Activated CD4-positive, alpha-beta memory T cell treated with anti-CD3 and anti-CD28 coated beads, Interleukin-2, amount 10 ng/mL, durations not matched to agents 7 days and 5 days (primary cell): ENCODE data around the gene SERAC1. TPM values are rescaled to one million over a fixed set of nuclear protein-coding genes. Genes with fewer than 3 reads are reported as not detected.

ENCODE experiments used
- CTCF ChIA-PET: fragments of 350-600 bp; sonication (Branson Sonifier 250); formaldehyde crosslinking; loops from one replicate; lab custom pipeline; 2021; ENCODE audit warnings: antibody characterized with exemption, inconsistent platforms; lab: Charles Lee
- POLR2A ChIA-PET: fragments of 350-600 bp; sonication (Branson Sonifier 250); formaldehyde crosslinking; loops from one replicate; lab custom pipeline; 2021; ENCODE audit warnings: antibody characterized with exemption; lab: Charles Lee
- DNase-seq: peaks from one replicate; pipeline ENCODE4 v3.0.0-alpha.2; 2020
- H3K27ac Mint-ChIP-seq: one replicate; pipeline ENCODE4 v1.8.0; 2021; ENCODE audit warnings: mild to moderate bottlenecking, mixed read lengths
- H3K27me3 Mint-ChIP-seq: one replicate; pipeline ENCODE4 v1.8.0; 2021; ENCODE audit warnings: mixed read lengths
- H3K36me3 Mint-ChIP-seq: one replicate; pipeline ENCODE4 v1.8.0; 2021; ENCODE audit warnings: low read depth, mixed read lengths
- H3K4me1 Mint-ChIP-seq: one replicate; pipeline ENCODE4 v1.8.0; 2021; ENCODE audit warnings: mixed read lengths
- H3K4me3 Mint-ChIP-seq: one replicate; pipeline ENCODE4 v1.8.0; 2021; ENCODE audit warnings: mild to moderate bottlenecking, mixed read lengths
- H3K9me3 Mint-ChIP-seq: one replicate; pipeline ENCODE4 v1.8.0; 2021; ENCODE audit warnings: mixed read lengths
- total RNA-seq, 2 experiments: library from RNA; stranded (reverse); gene quantifications; one replicate each; pipeline ENCODE4 v1.2.3, GENCODE V29; 2021

Gene SERAC1
- total RNA-seq, 2 experiments from 2014 or later: 6.1 to 7.0 TPM

DNA sequence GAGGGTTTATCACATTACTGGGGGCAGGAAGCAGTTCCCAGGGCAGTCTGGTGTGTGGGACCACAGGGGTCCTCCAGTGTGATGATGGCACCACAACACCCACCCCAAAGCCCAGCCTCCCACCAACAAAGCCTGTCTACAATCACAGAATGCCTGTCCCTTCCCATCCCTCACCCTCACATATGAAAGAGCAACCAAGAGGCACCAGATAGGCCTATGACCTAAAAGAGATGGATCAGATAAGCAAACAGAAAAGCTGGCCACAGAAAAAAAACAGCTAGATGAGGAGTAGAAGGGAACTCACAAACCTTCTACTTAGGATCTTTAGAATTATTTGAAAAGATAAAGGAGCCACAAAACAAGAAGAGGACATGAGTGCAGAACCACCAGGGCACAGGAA, 54.3 kb downstream of the SERAC1 start:
- POLR2A ChIA-PET: no interaction called here

DNA sequence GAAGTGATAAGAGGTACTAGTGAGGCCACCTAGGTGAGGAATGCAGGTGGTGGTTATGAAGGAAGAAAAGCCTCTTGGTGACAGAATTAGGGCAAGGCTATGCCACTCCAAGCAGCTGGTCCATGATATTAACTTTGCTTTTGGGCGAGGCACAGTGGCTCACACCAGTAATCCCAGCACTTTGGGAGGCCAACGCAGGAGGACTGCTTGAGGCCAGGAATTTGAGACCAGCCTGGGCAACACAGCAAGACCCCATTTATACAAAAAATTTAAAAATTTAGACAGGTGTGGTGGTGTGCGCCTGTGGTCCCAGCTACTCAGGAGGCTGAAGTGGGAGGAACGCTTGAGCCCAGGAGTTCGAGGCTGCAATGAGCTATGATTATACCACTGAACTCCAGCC, 56.1 kb downstream of the SERAC1 start:
- DNase-seq: no peak
- Mint-ChIP-seq H3K9me3 (no peaks in the 10 kb centered on the region), H3K4me1 (peaks cover 2% of the 10 kb centered on the region), H3K27ac (no peak overlapping the region), H3K27me3 (no peaks in the 10 kb centered on the region), H3K36me3 (peaks cover 33% of the 10 kb centered on the region), H3K4me3 (no peak overlapping the region)
- CTCF ChIA-PET: no interaction called here
- POLR2A ChIA-PET: no interaction called here

More for the DNA sequence above, 54.3 kb downstream of the SERAC1 start:
- Mint-ChIP-seq H3K27me3 (no peaks in the 10 kb centered on the region), H3K27ac (no peak overlapping the region), H3K36me3 (peaks cover 37% of the 10 kb centered on the region), H3K4me1 (peaks cover 2% of the 10 kb centered on the region), H3K9me3 (no peaks in the 10 kb centered on the region), H3K4me3 (no peak overlapping the region)
- no peak for DNase-seq
- CTCF ChIA-PET: no interaction called here

DNA sequence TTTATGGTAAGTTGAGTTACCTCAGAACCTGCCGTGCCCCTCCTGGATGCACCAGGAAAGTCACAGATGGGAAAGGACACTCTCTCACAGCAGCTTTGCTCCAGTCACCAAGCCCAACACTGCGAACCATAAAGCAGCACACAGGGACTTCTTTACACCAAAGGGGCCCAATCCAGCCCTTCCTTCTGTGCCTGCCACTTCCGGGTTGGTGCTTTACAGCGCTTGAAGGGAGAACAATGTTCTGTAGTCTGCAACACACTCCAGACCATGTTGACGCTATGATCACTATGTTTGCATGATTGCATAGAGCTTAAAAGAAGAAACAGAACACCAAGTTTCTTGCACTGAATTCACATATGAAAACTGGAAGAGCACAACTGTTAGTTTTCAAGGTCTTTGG, 57.1 kb downstream of the SERAC1 start:
- Mint-ChIP-seq H3K36me3 (peaks cover 33% of the 10 kb centered on the region), H3K4me3 (no peak overlapping the region), H3K9me3 (no peaks in the 10 kb centered on the region), H3K4me1 (peaks cover 2% of the 10 kb centered on the region), H3K27me3 (no peaks in the 10 kb centered on the region), H3K27ac (no peak overlapping the region)
- no peak for DNase-seq
- CTCF ChIA-PET: interaction anchor here (1.8 kb wide), 1 partner anchor 11 kb away, joined by 4 read pairs; no protein-coding TSS in a partner anchor
- POLR2A ChIA-PET: no interaction called here

DNA sequence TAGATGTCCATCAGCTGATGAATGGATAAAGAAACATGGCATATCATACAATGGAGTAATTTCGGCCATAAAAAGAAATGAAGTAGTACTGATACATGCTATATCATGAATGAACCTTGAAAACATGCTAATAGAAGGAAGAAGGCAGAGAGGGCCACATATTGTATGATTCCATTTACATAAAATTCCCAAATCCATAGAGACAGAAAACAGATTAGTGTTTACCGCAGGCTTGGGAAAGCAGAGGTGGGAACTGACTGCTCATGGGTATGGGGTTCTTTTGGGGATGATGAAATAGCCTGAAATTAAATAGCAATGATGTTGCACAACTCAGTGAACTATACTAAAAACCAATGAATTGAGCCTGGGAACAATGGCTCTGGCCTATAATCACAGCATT, 58.3 kb downstream of the SERAC1 start:
- Mint-ChIP-seq H3K4me3 (no peak overlapping the region), H3K9me3 (no peaks in the 10 kb centered on the region), H3K27me3 (no peaks in the 10 kb centered on the region), H3K4me1 (peaks cover 2% of the 10 kb centered on the region), H3K36me3 (peaks cover 25% of the 10 kb centered on the region), H3K27ac (no peak overlapping the region)
- no peak for DNase-seq
- ChIA-PET POLR2A (no interaction called here), CTCF (interaction anchor here (1.8 kb wide), 1 partner anchor 10 kb away, joined by 4 read pairs; no protein-coding TSS in a partner anchor)

DNA sequence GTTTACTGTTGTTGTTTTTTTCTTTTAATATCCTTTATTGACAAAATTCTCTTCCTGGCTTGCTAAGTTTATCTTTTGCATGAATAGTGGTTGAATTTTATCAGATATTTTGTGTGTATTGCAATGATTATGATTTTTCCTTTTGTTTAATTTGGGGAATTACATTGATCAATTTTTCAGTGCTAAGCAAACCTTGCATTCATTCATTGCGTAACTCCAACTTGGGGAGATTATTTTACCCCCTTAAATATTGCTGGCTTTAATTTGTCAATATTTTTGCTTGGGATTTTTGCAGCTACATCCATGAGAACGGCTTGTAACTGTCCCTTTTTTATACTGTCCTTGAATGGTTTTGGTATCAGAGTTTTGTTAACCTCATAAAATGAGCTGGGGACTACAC, 63.4 kb downstream of the SERAC1 start:
- H3K9me3 Mint-ChIP-seq: no peaks in the 10 kb centered on the region
- DNase-seq: no peak
- H3K27me3 Mint-ChIP-seq: no peaks in the 10 kb centered on the region
- POLR2A ChIA-PET: interaction anchor here (0.9 kb wide), 1 partner anchor 32 kb away, joined by 3 read pairs; no protein-coding TSS in a partner anchor
- peaks cover 19% of the 10 kb centered on the region for H3K36me3 Mint-ChIP-seq
- no peak overlapping the region for H3K27ac Mint-ChIP-seq
- no peak overlapping the region for H3K4me3 Mint-ChIP-seq
- CTCF ChIA-PET: no interaction called here
- no peaks in the 10 kb centered on the region for H3K4me1 Mint-ChIP-seq

DNA sequence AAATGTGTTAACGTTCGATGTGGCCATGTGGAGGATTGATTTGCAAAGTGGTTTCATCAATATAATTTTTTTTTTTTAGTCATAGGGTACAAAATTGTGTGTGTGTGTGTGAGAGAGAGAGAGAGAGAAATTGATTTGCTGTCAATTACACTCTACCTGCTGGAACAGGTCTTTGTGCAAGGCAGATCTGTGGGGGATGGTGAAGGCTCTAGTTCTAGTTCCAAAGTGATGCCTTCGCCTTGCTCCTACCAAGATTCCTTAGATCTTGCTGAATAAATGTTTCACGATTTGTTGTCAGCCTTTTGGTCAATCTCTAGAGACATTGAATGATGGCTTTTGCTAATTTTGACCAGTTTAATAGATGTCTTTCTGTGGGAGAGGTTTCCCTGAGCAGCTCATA, 64.8 kb downstream of the SERAC1 start:
- H3K36me3 Mint-ChIP-seq: peaks cover 20% of the 10 kb centered on the region
- CTCF ChIA-PET: no interaction called here
- H3K9me3 Mint-ChIP-seq: no peaks in the 10 kb centered on the region
- POLR2A ChIA-PET: no interaction called here
- no peaks in the 10 kb centered on the region for H3K4me1 Mint-ChIP-seq
- no peaks in the 10 kb centered on the region for H3K27me3 Mint-ChIP-seq
- no peak for DNase-seq
- no peak overlapping the region for H3K4me3 Mint-ChIP-seq
- no peak overlapping the region for H3K27ac Mint-ChIP-seq

DNA sequence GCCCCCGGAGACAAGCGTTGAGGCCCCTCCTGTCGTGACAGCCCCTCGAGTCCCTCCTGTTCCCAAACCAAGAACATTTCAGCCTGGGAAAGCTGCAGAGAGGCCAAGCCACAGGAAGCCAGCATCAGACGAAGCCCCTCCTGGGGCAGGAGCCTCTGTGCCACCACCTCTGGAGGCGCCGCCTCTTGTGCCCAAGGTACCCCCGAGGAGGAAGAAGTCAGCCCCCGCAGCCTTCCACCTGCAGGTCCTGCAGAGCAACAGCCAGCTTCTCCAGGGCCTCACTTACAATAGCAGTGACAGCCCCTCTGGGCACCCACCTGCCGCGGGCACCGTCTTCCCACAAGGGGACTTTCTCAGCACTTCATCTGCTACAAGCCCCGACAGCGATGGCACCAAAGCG, 72.4 kb downstream of the SERAC1 start:
- CTCF ChIA-PET: no interaction called here
- H3K4me1 Mint-ChIP-seq: no peaks in the 10 kb centered on the region
- no peak overlapping the region for H3K27ac Mint-ChIP-seq

DNA sequence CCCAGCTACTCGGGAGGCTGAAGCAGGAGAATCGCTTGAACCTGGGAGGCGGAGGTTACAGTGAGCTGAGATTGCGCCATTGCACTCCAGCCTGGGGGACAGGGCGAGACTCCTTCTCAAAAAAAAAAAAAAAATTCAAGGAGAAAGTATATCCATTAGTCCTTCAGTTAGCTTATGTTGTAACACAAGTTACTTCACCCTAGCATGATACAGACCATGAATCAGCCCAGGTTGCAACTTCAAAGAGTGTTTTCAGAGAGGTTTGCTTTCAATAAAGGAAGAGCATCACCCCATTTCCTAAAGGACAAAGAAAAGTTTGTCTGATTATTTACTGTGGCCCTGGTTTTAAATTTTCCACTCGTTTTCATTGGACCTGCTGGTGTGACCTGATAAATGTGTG, 73.0 kb downstream of the SERAC1 start:
- POLR2A ChIA-PET: no interaction called here
- CTCF ChIA-PET: no interaction called here
- Mint-ChIP-seq H3K27ac (no peak overlapping the region), H3K9me3 (no peaks in the 10 kb centered on the region), H3K4me1 (no peaks in the 10 kb centered on the region), H3K4me3 (no peak overlapping the region), H3K36me3 (peaks cover 57% of the 10 kb centered on the region), H3K27me3 (no peaks in the 10 kb centered on the region)
- no peak for DNase-seq

More for the DNA sequence above, 72.4 kb downstream of the SERAC1 start:
- Mint-ChIP-seq H3K4me3 (no peak overlapping the region), H3K27me3 (no peaks in the 10 kb centered on the region), H3K9me3 (no peaks in the 10 kb centered on the region), H3K36me3 (peaks cover 53% of the 10 kb centered on the region)
- DNase-seq: no peak
- POLR2A ChIA-PET: no interaction called here

DNA sequence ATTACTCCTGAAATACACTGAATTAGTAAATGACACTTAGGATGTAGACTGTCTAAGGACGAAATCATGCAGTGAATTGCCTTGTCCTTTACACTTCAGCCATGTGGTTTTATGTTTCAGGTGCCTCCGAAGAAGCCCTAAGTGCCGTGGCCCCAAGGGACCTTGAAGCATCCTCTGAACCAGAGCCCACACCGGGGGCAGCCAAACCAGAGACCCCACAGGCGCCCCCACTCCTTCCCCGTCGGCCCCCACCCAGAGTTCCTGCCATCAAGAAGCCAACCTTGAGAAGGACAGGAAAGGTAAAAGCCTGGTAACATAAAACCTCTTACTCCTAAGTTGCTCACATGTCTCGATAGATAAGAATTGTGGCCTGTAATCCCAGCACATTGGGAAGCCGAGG, 75.3 kb downstream of the SERAC1 start:
- Mint-ChIP-seq H3K4me3 (no peak overlapping the region), H3K27ac (no peak overlapping the region), H3K9me3 (no peaks in the 10 kb centered on the region), H3K36me3 (peaks cover 65% of the 10 kb centered on the region), H3K4me1 (no peaks in the 10 kb centered on the region), H3K27me3 (no peaks in the 10 kb centered on the region)
- POLR2A ChIA-PET: no interaction called here
- no peak for DNase-seq
- CTCF ChIA-PET: interaction anchor here (1.0 to 1.4 kb wide), 2 partner anchors 19 to 66 kb away, joined by 4 to 5 read pairs; no protein-coding TSS in a partner anchor

DNA sequence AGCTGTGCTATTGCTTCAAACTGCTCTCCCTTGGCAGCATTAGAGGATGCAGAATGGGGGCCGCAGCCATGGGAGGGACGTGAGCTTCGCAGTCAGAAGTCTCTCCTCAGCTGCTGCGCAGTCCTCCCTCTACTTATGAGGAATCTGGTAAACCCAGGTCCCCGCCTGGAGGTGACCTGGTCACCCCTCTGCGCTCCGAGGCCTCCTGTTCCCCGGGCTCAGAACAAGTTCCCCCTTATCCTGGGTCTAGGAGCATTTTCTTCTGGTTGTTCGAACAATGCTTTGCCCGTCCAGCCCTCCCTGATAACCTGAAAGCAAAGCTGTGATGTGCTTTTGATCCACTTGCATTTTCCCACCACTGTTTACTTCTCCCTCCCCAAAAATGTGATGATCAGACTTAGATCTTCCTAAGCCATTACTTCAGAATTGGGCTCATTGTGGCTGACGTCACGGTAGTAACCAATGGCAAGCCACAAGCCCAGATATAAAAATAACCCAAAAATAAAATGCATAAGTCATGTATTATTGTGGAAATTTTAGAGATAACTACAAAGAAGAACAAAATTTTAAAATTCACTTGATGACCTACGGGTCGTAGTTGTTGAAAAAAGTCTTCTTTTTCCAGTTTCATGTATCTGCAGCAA, 80.7 kb downstream of the SERAC1 start:
- Mint-ChIP-seq H3K36me3 (peaks cover 68% of the 10 kb centered on the region), H3K4me3 (no peak overlapping the region), H3K9me3 (no peaks in the 10 kb centered on the region), H3K27me3 (no peaks in the 10 kb centered on the region), H3K27ac (no peak overlapping the region), H3K4me1 (peaks cover 12% of the 10 kb centered on the region)
- CTCF ChIA-PET: interaction anchor here (0.5 to 2.6 kb wide), 6 partner anchors 14 to 1081 kb away, joined by 3 to 7 read pairs (median 3); no protein-coding TSS in a partner anchor
- POLR2A ChIA-PET: no interaction called here
- DNase-seq: no peak

DNA sequence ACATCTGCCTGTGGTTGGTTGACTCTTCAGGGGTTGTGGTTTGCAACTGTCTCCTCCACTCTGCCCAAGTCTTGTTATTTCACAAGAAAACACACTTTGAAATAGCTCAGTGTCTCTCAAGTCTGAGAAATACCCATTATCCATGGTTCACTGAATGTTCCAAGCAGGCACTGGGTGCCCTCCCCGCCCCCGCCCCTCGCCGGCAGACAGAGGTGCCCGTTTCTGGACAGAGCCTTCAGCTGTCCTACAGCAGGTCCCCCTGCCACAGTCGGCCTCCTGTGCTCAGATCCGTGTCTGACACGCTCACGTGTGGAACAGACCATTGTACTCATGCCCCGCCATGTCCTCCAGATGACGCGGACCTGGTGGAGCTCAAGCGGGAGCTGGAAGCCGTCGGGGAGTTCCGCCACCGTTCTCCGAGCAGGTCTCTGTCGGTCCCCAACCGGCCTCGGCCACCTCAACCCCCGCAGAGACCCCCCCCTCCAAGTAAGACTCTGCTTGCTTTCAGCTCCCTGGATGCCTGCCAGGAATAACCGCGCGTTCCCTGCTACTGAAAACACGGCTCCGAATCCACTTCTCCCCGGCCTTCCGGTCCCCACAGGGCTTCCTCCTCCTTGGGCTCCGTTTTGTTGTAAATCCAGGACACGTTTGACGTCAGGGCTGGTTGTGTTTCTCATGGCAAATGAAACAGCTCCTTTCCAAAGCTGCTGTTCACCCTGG, 81.4 kb downstream of the SERAC1 start:
- Mint-ChIP-seq H3K27ac (peak overlapping the region; percentile 29), H3K36me3 (peaks cover 65% of the 10 kb centered on the region), H3K27me3 (no peaks in the 10 kb centered on the region), H3K9me3 (no peaks in the 10 kb centered on the region), H3K4me3 (no peak overlapping the region), H3K4me1 (peaks cover 12% of the 10 kb centered on the region)
- DNase-seq: no peak
- ChIA-PET POLR2A (no interaction called here), CTCF (interaction anchor here (0.5 to 2.6 kb wide), 7 partner anchors 13 to 1082 kb away, joined by 3 to 7 read pairs (median 3); no protein-coding TSS in a partner anchor)

DNA sequence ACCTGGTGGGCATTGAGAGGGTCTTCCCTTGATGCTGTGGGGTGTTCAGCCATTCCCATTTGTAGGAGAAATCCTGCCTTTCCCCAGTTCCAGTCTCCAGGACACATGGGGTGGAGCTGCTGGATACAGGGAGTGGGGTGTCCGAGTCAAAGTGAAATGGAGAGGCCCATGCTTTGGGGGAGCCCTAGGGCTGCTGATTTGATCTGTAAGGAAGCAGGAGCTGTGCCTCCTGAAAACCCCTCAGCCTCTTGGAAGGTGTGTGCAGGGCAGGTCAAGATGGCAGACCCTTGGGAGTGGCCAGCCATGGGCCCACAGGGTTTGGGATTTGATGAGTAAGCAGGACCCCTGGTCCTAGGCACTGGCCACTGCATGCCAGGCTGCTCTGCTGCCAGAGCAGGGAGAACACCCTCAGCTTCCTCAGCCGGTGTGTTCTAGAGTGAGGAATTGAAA, 82.0 kb downstream of the SERAC1 start:
- peaks cover 69% of the 10 kb centered on the region for H3K36me3 Mint-ChIP-seq
- H3K27me3 Mint-ChIP-seq: no peaks in the 10 kb centered on the region
- no peak overlapping the region for H3K4me3 Mint-ChIP-seq
- peaks cover 12% of the 10 kb centered on the region for H3K4me1 Mint-ChIP-seq
- no peaks in the 10 kb centered on the region for H3K9me3 Mint-ChIP-seq
- H3K27ac Mint-ChIP-seq: no peak overlapping the region
- ChIA-PET CTCF (interaction anchor here (1.3 to 2.6 kb wide), 3 partner anchors 12 to 60 kb away, joined by 3 to 7 read pairs (median 4); no protein-coding TSS in a partner anchor), POLR2A (no interaction called here)
- no peak for DNase-seq
